Measurements from ENCODE around the gene SPTLC2. TPM values are rescaled to one million over a fixed set of nuclear protein-coding genes. Genes with fewer than 3 reads are reported as not detected.

The SPTLC2 gene
- total and polyA plus RNA-seq, 4 donors = 2.3 to 45.4 (median 20.5) TPM

GRCh38 chr14:77523109-77523508, 93.3 kb downstream of the SPTLC2 start:
- no peaks in the 10 kb centered on the region for H3K4me1 ChIP-seq (ENCODE audit: control insufficient read depth in 1 of 2, insufficient read depth in 2 of 2, low read length in 2 of 2)
- DNase-seq (no peak), ATAC-seq (ENCODE audit: low FRiP score) (no peak)
- intact Hi-C loops (cut with DNase I) = no loop called here
- WGBS, 2 donors = 89 to 96% methylated on average over 3 of the region's 3 CpGs
- H3K27me3 ChIP-seq (ENCODE audit: control insufficient read depth in 1 of 2, insufficient read depth in 2 of 2, low read length in 1 of 2) = no peaks in the 10 kb centered on the region
- no peak overlapping the region for H3K4me3 ChIP-seq (ENCODE audit: low read length in 2 of 2)
- H3K9me3 ChIP-seq (ENCODE audit: control insufficient read depth, low read length) = no peaks in the 10 kb centered on the region
- peaks cover 3 to 6% of the 10 kb centered on the region in 2 donors for H3K36me3 ChIP-seq (ENCODE audit: control insufficient read depth in 1 of 2, insufficient read depth in 2 of 2, low read length in 1 of 2)
- H3K27ac ChIP-seq (ENCODE audit: low read depth in 1 of 2, low read length in 2 of 2) = no peak overlapping the region

DNA sequence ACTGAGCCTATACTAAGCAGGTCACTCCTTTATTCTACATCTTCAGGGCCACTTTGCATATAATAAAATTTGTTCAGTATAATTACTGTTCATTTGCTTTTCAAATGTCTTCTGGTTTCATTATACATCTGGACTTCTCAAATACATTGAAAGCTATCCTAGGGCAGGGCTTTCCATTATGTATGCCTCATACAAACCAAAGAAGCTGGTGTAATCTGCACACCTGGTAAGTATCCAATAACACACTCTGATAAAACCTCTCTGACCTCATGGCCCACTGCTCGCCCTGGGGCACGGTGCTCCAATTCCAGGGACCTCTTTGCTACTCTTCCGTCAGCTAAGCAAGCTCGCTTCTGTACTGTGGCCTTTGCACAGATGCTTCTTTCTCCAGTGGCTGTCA, 95.9 kb downstream of the SPTLC2 start:
- Histone ChIP-seq H3K27ac (ENCODE audit: low read depth in 1 of 2, low read length in 2 of 2) (no peak overlapping the region), H3K9me3 (ENCODE audit: control insufficient read depth, low read length) (no peaks in the 10 kb centered on the region), H3K4me1 (ENCODE audit: control insufficient read depth in 1 of 2, insufficient read depth in 2 of 2, low read length in 2 of 2) (no peaks in the 10 kb centered on the region), H3K27me3 (ENCODE audit: control insufficient read depth in 1 of 2, insufficient read depth in 2 of 2, low read length in 1 of 2) (no peaks in the 10 kb centered on the region), H3K36me3 (ENCODE audit: control insufficient read depth in 1 of 2, insufficient read depth in 2 of 2, low read length in 1 of 2) (peaks cover 3 to 6% of the 10 kb centered on the region in 2 donors), H3K4me3 (ENCODE audit: low read length in 2 of 2) (no peak overlapping the region)
- ATAC-seq (ENCODE audit: low FRiP score) (no peak), DNase-seq (no peak)
- intact Hi-C loops (cut with DNase I) = no loop called here
- WGBS, 2 donors = 92% methylated on average over 4 of the region's 4 CpGs

GRCh38 chr14:77516126-77516525, 100.3 kb downstream of the SPTLC2 start:
- ATAC-seq (ENCODE audit: low FRiP score) (no peak), DNase-seq (no peak)
- Histone ChIP-seq H3K27me3 (ENCODE audit: control insufficient read depth in 1 of 2, insufficient read depth in 2 of 2, low read length in 1 of 2) (no peaks in the 10 kb centered on the region), H3K27ac (ENCODE audit: low read depth in 1 of 2, low read length in 2 of 2) (no peak overlapping the region), H3K9me3 (ENCODE audit: control insufficient read depth, low read length) (no peaks in the 10 kb centered on the region), H3K4me1 (ENCODE audit: control insufficient read depth in 1 of 2, insufficient read depth in 2 of 2, low read length in 2 of 2) (no peaks in the 10 kb centered on the region), H3K4me3 (ENCODE audit: low read length in 2 of 2) (no peak overlapping the region), H3K36me3 (ENCODE audit: control insufficient read depth in 1 of 2, insufficient read depth in 2 of 2, low read length in 1 of 2) (peaks cover 3 to 9% of the 10 kb centered on the region in 2 donors)
- intact Hi-C loops (cut with DNase I) = no loop called here

GRCh38 chr14:77511486-77512162, 104.8 kb downstream of the SPTLC2 start:
- DNase-seq = no peak
- H3K9me3 ChIP-seq (ENCODE audit: control insufficient read depth, low read length) = no peaks in the 10 kb centered on the region
- no peak for ATAC-seq (ENCODE audit: low FRiP score)
- no peaks in the 10 kb centered on the region for H3K4me1 ChIP-seq (ENCODE audit: control insufficient read depth in 1 of 2, insufficient read depth in 2 of 2, low read length in 2 of 2)
- intact Hi-C loops (cut with DNase I) = no loop called here
- H3K36me3 ChIP-seq (ENCODE audit: control insufficient read depth in 1 of 2, insufficient read depth in 2 of 2, low read length in 1 of 2) = peaks cover 0 to 7% of the 10 kb centered on the region in 2 donors
- 89 to 93% methylated on average over 8 of the region's 8 CpGs for WGBS, 2 donors
- no peaks in the 10 kb centered on the region for H3K27me3 ChIP-seq (ENCODE audit: control insufficient read depth in 1 of 2, insufficient read depth in 2 of 2, low read length in 1 of 2)
- H3K4me3 ChIP-seq (ENCODE audit: low read length in 2 of 2) = no peak overlapping the region
- H3K27ac ChIP-seq (ENCODE audit: low read depth in 1 of 2, low read length in 2 of 2) = no peak overlapping the region

- no peaks in the 10 kb centered on the region for H3K4me1 ChIP-seq (ENCODE audit: control insufficient read depth in 1 of 2, insufficient read depth in 2 of 2, low read length in 2 of 2)
- intact Hi-C loops (cut with DNase I) = no loop called here
- peaks cover 0 to 7% of the 10 kb centered on the region in 2 donors for H3K36me3 ChIP-seq (ENCODE audit: control insufficient read depth in 1 of 2, insufficient read depth in 2 of 2, low read length in 1 of 2)
- ATAC-seq (ENCODE audit: low FRiP score) (no peak), DNase-seq (no peak)
- H3K27me3 ChIP-seq (ENCODE audit: control insufficient read depth in 1 of 2, insufficient read depth in 2 of 2, low read length in 1 of 2) = no peaks in the 10 kb centered on the region
- H3K4me3 ChIP-seq (ENCODE audit: low read length in 2 of 2) = no peak overlapping the region
- H3K27ac ChIP-seq (ENCODE audit: low read depth in 1 of 2, low read length in 2 of 2) = no peak overlapping the region
- WGBS, 2 donors = 93 to 94% methylated on average over 4 of the region's 4 CpGs
- H3K9me3 ChIP-seq (ENCODE audit: control insufficient read depth, low read length) = no peaks in the 10 kb centered on the region
Observed at GRCh38 chr14:77509366-77509765, 107.1 kb downstream of the SPTLC2 start.

- H3K9me3 ChIP-seq (ENCODE audit: control insufficient read depth, low read length) = no peaks in the 10 kb centered on the region
- no peak for ATAC-seq (ENCODE audit: low FRiP score)
- WGBS, 2 donors = 95 to 98% methylated on average over 3 of the region's 3 CpGs
- H3K27me3 ChIP-seq (ENCODE audit: control insufficient read depth in 1 of 2, insufficient read depth in 2 of 2, low read length in 1 of 2) = no peaks in the 10 kb centered on the region
- DNase-seq = no peak
- H3K4me3 ChIP-seq (ENCODE audit: low read length in 2 of 2) = no peak overlapping the region
- no peaks in the 10 kb centered on the region for H3K4me1 ChIP-seq (ENCODE audit: control insufficient read depth in 1 of 2, insufficient read depth in 2 of 2, low read length in 2 of 2)
- intact Hi-C loops (cut with DNase I) = no loop called here
- no peak overlapping the region for H3K27ac ChIP-seq (ENCODE audit: low read depth in 1 of 2, low read length in 2 of 2)
- peaks cover 0 to 7% of the 10 kb centered on the region in 2 donors for H3K36me3 ChIP-seq (ENCODE audit: control insufficient read depth in 1 of 2, insufficient read depth in 2 of 2, low read length in 1 of 2)
Observed at GRCh38 chr14:77508876-77509275, 107.6 kb downstream of the SPTLC2 start.

- Histone ChIP-seq H3K4me1 (ENCODE audit: control insufficient read depth in 1 of 2, insufficient read depth in 2 of 2, low read length in 2 of 2) (no peaks in the 10 kb centered on the region), H3K27me3 (ENCODE audit: control insufficient read depth in 1 of 2, insufficient read depth in 2 of 2, low read length in 1 of 2) (no peaks in the 10 kb centered on the region), H3K9me3 (ENCODE audit: control insufficient read depth, low read length) (no peaks in the 10 kb centered on the region), H3K27ac (ENCODE audit: low read depth in 1 of 2, low read length in 2 of 2) (no peak overlapping the region), H3K36me3 (ENCODE audit: control insufficient read depth in 1 of 2, insufficient read depth in 2 of 2, low read length in 1 of 2) (peaks cover 0 to 7% of the 10 kb centered on the region in 2 donors), H3K4me3 (ENCODE audit: low read length in 2 of 2) (no peak overlapping the region)
- 70 to 76% methylated on average over 4 of the region's 4 CpGs for WGBS, 2 donors
- ATAC-seq (ENCODE audit: low FRiP score) (no peak), DNase-seq (no peak)
- intact Hi-C loops (cut with DNase I) = no loop called here
Observed at GRCh38 chr14:77508249-77508648, 108.2 kb downstream of the SPTLC2 start.

DNA sequence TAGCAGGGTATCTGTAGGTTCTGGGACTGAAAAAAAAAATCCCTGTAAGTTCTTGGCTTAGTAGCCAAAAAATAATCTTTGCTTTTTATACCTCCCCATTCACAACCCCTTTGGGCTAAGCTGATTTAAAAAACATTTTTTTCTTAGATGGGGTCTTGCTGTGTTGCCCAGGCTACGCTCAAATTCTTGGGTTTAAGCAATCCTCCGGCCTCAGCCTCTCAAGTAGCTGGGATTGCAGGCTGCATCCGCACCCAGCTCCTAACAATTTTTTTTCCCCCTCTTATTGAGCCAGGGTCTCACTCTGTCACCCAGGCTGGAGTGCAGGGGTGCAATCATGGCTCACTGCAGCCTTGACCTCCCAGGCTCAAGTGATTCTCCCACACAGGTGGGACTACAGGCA, 108.7 kb downstream of the SPTLC2 start:
- intact Hi-C loops (cut with DNase I) = no loop called here
- DNase-seq (no peak), ATAC-seq (ENCODE audit: low FRiP score) (no peak)
- WGBS, 2 donors = 97 to 98% methylated on average over 3 of the region's 3 CpGs
- Histone ChIP-seq H3K4me1 (ENCODE audit: control insufficient read depth in 1 of 2, insufficient read depth in 2 of 2, low read length in 2 of 2) (no peaks in the 10 kb centered on the region), H3K9me3 (ENCODE audit: control insufficient read depth, low read length) (no peaks in the 10 kb centered on the region), H3K27ac (ENCODE audit: low read depth in 1 of 2, low read length in 2 of 2) (no peak overlapping the region), H3K27me3 (ENCODE audit: control insufficient read depth in 1 of 2, insufficient read depth in 2 of 2, low read length in 1 of 2) (no peaks in the 10 kb centered on the region), H3K4me3 (ENCODE audit: low read length in 2 of 2) (no peak overlapping the region), H3K36me3 (ENCODE audit: control insufficient read depth in 1 of 2, insufficient read depth in 2 of 2, low read length in 1 of 2) (peaks cover 0 to 7% of the 10 kb centered on the region in 2 donors)

GRCh38 chr14:77505031-77505430, 111.4 kb downstream of the SPTLC2 start:
- H3K27me3 ChIP-seq (ENCODE audit: control insufficient read depth in 1 of 2, insufficient read depth in 2 of 2, low read length in 1 of 2) = no peaks in the 10 kb centered on the region
- no peak overlapping the region for H3K4me3 ChIP-seq (ENCODE audit: low read length in 2 of 2)
- intact Hi-C loops (cut with DNase I) = no loop called here
- ATAC-seq (ENCODE audit: low FRiP score) (no peak), DNase-seq (no peak)
- H3K9me3 ChIP-seq (ENCODE audit: control insufficient read depth, low read length) = no peaks in the 10 kb centered on the region
- no peaks in the 10 kb centered on the region for H3K4me1 ChIP-seq (ENCODE audit: control insufficient read depth in 1 of 2, insufficient read depth in 2 of 2, low read length in 2 of 2)
- H3K36me3 ChIP-seq (ENCODE audit: control insufficient read depth in 1 of 2, insufficient read depth in 2 of 2, low read length in 1 of 2) = no peaks in the 10 kb centered on the region
- 71% methylated on average over 4 of the region's 4 CpGs for WGBS, 2 donors
- H3K27ac ChIP-seq (ENCODE audit: low read depth in 1 of 2, low read length in 2 of 2) = no peak overlapping the region

Measured in aorta (tissue), 5 donors.